ENCODE results near the gene PLSCR1.

The PLSCR1 gene

GRCh38 chr3:146561879-146562278 lies 17.5 kb upstream of the PLSCR1 start:
- peaks cover 3% of the 10 kb centered on the region for H3K36me3 Mint-ChIP-seq (ENCODE audit: insufficient read depth)
- H3K4me1 Mint-ChIP-seq, result no peaks in the 10 kb centered on the region
- no peak overlapping the region for H3K27ac Mint-ChIP-seq (ENCODE audit: low read depth)
- ATAC-seq (replicated peaks; ENCODE audit: extremely low read depth, poor library complexity, severe bottlenecking) (no peak), DNase-seq (ENCODE audit: low spot score in 2 of 2) (no peak)
- no peaks in the 10 kb centered on the region for H3K9me3 Mint-ChIP-seq
- H3K4me3 Mint-ChIP-seq, result no peak overlapping the region
- no peaks in the 10 kb centered on the region for H3K27me3 Mint-ChIP-seq

- Mint-ChIP-seq H3K27me3 (no peaks in the 10 kb centered on the region), H3K4me1 (no peaks in the 10 kb centered on the region), H3K36me3 (ENCODE audit: insufficient read depth) (peaks cover 3% of the 10 kb centered on the region), H3K4me3 (no peak overlapping the region), H3K9me3 (no peaks in the 10 kb centered on the region), H3K27ac (ENCODE audit: low read depth) (no peak overlapping the region)
- DNase-seq (ENCODE audit: low spot score in 2 of 2) (no peak), ATAC-seq (replicated peaks; ENCODE audit: extremely low read depth, poor library complexity, severe bottlenecking) (no peak)
These were observed 17.1 kb upstream of the PLSCR1 start for GRCh38 chr3:146561463-146561862.

- no peak overlapping the region for H3K4me3 Mint-ChIP-seq
- no peaks in the 10 kb centered on the region for H3K9me3 Mint-ChIP-seq
- no peak overlapping the region for H3K27ac Mint-ChIP-seq (ENCODE audit: low read depth)
- no peaks in the 10 kb centered on the region for H3K27me3 Mint-ChIP-seq
- DNase-seq (ENCODE audit: low spot score in 2 of 2), result no peak
- peaks cover 3% of the 10 kb centered on the region for H3K36me3 Mint-ChIP-seq (ENCODE audit: insufficient read depth)
- H3K4me1 Mint-ChIP-seq, result no peaks in the 10 kb centered on the region
- no peak for ATAC-seq (replicated peaks; ENCODE audit: extremely low read depth, poor library complexity, severe bottlenecking)
These were observed 16.3 kb upstream of the PLSCR1 start for GRCh38 chr3:146560678-146561077.

- no peak overlapping the region for H3K27ac Mint-ChIP-seq (ENCODE audit: low read depth)
- H3K36me3 Mint-ChIP-seq (ENCODE audit: insufficient read depth), result peaks cover 1% of the 10 kb centered on the region
- no peak for ATAC-seq (replicated peaks; ENCODE audit: extremely low read depth, poor library complexity, severe bottlenecking)
- peaks cover 2% of the 10 kb centered on the region for H3K4me1 Mint-ChIP-seq
- DNase-seq (ENCODE audit: low spot score in 2 of 2), result no peak
- no peaks in the 10 kb centered on the region for H3K27me3 Mint-ChIP-seq
- no peak overlapping the region for H3K4me3 Mint-ChIP-seq
- no peaks in the 10 kb centered on the region for H3K9me3 Mint-ChIP-seq
These were observed 15.0 kb upstream of the PLSCR1 start for GRCh38 chr3:146559388-146559787.

GRCh38 chr3:146558781-146559180 lies 14.4 kb upstream of the PLSCR1 start:
- H3K27ac Mint-ChIP-seq (ENCODE audit: low read depth), result no peak overlapping the region
- no peaks in the 10 kb centered on the region for H3K27me3 Mint-ChIP-seq
- no peaks in the 10 kb centered on the region for H3K9me3 Mint-ChIP-seq
- H3K36me3 Mint-ChIP-seq (ENCODE audit: insufficient read depth), result no peaks in the 10 kb centered on the region
- H3K4me3 Mint-ChIP-seq, result no peak overlapping the region
- no peak for ATAC-seq (replicated peaks; ENCODE audit: extremely low read depth, poor library complexity, severe bottlenecking)
- no peak for DNase-seq (ENCODE audit: low spot score in 2 of 2)
- H3K4me1 Mint-ChIP-seq, result peaks cover 8% of the 10 kb centered on the region

- H3K27me3 Mint-ChIP-seq, result no peaks in the 10 kb centered on the region
- no peaks in the 10 kb centered on the region for H3K36me3 Mint-ChIP-seq (ENCODE audit: insufficient read depth)
- peaks cover 10% of the 10 kb centered on the region for H3K4me1 Mint-ChIP-seq
- H3K9me3 Mint-ChIP-seq, result no peaks in the 10 kb centered on the region
- DNase-seq (ENCODE audit: low spot score in 2 of 2), result no peak
- no peak for ATAC-seq (replicated peaks; ENCODE audit: extremely low read depth, poor library complexity, severe bottlenecking)
- no peak overlapping the region for H3K4me3 Mint-ChIP-seq
- no peak overlapping the region for H3K27ac Mint-ChIP-seq (ENCODE audit: low read depth)
These were observed 13.3 kb upstream of the PLSCR1 start for GRCh38 chr3:146557745-146558144.

- Mint-ChIP-seq H3K4me1 (peaks cover 19% of the 10 kb centered on the region), H3K36me3 (ENCODE audit: insufficient read depth) (no peaks in the 10 kb centered on the region), H3K4me3 (no peak overlapping the region), H3K9me3 (no peaks in the 10 kb centered on the region), H3K27me3 (no peaks in the 10 kb centered on the region), H3K27ac (ENCODE audit: low read depth) (no peak overlapping the region)
- DNase-seq (ENCODE audit: low spot score in 2 of 2), result no peak
- no peak for ATAC-seq (replicated peaks; ENCODE audit: extremely low read depth, poor library complexity, severe bottlenecking)
These were observed 10.9 kb upstream of the PLSCR1 start for GRCh38 chr3:146555311-146555710.

- Mint-ChIP-seq H3K4me3 (no peak overlapping the region), H3K36me3 (ENCODE audit: insufficient read depth) (no peaks in the 10 kb centered on the region), H3K4me1 (peaks cover 28% of the 10 kb centered on the region), H3K27ac (ENCODE audit: low read depth) (no peak overlapping the region), H3K27me3 (no peaks in the 10 kb centered on the region), H3K9me3 (no peaks in the 10 kb centered on the region)
- ATAC-seq (replicated peaks; ENCODE audit: extremely low read depth, poor library complexity, severe bottlenecking) (peak; percentile 59), DNase-seq (ENCODE audit: low spot score in 2 of 2) (no peak)
These were observed 9.8 kb upstream of the PLSCR1 start for GRCh38 chr3:146554151-146554760.

GRCh38 chr3:146550743-146551510 lies 6.5 kb upstream of the PLSCR1 start:
- Mint-ChIP-seq H3K4me1 (peaks cover 43% of the 10 kb centered on the region), H3K4me3 (peak overlapping the region; percentile 28), H3K27me3 (no peaks in the 10 kb centered on the region), H3K27ac (ENCODE audit: low read depth) (peak overlapping the region; percentile 35), H3K9me3 (no peaks in the 10 kb centered on the region), H3K36me3 (ENCODE audit: insufficient read depth) (no peaks in the 10 kb centered on the region)
- ATAC-seq (replicated peaks; ENCODE audit: extremely low read depth, poor library complexity, severe bottlenecking), result no peak
- no peak for DNase-seq (ENCODE audit: low spot score in 2 of 2)

- peak overlapping the region; percentile 28 for H3K4me3 Mint-ChIP-seq
- ATAC-seq (replicated peaks; ENCODE audit: extremely low read depth, poor library complexity, severe bottlenecking) (no peak), DNase-seq (ENCODE audit: low spot score in 2 of 2) (no peak)
- H3K4me1 Mint-ChIP-seq, result peaks cover 43% of the 10 kb centered on the region
- no peaks in the 10 kb centered on the region for H3K27me3 Mint-ChIP-seq
- H3K36me3 Mint-ChIP-seq (ENCODE audit: insufficient read depth), result peaks cover 2% of the 10 kb centered on the region
- H3K9me3 Mint-ChIP-seq, result no peaks in the 10 kb centered on the region
- peak overlapping the region; percentile 35 for H3K27ac Mint-ChIP-seq (ENCODE audit: low read depth)
These were observed 5.7 kb upstream of the PLSCR1 start for GRCh38 chr3:146550070-146550615.

GRCh38 chr3:146547235-146547835 lies 2.9 kb upstream of the PLSCR1 start:
- H3K4me3 Mint-ChIP-seq, result no peak overlapping the region

GRCh38 chr3:146546366-146546965 lies 2.1 kb upstream of the PLSCR1 start:
- no peaks in the 10 kb centered on the region for H3K9me3 Mint-ChIP-seq
- no peak overlapping the region for H3K27ac Mint-ChIP-seq (ENCODE audit: low read depth)
- DNase-seq (ENCODE audit: low spot score in 2 of 2), result no peak
- ATAC-seq (replicated peaks; ENCODE audit: extremely low read depth, poor library complexity, severe bottlenecking), result no peak
- peaks cover 63% of the 10 kb centered on the region for H3K4me1 Mint-ChIP-seq
- H3K36me3 Mint-ChIP-seq (ENCODE audit: insufficient read depth), result peaks cover 7% of the 10 kb centered on the region
- no peak overlapping the region for H3K4me3 Mint-ChIP-seq
- H3K27me3 Mint-ChIP-seq, result no peaks in the 10 kb centered on the region

More at GRCh38 chr3:146547235-146547835, 2.9 kb upstream of the PLSCR1 start:
- Mint-ChIP-seq H3K36me3 (ENCODE audit: insufficient read depth) (peaks cover 5% of the 10 kb centered on the region), H3K27me3 (no peaks in the 10 kb centered on the region), H3K27ac (ENCODE audit: low read depth) (no peak overlapping the region), H3K4me1 (peaks cover 55% of the 10 kb centered on the region), H3K9me3 (no peaks in the 10 kb centered on the region)
- no peak for ATAC-seq (replicated peaks; ENCODE audit: extremely low read depth, poor library complexity, severe bottlenecking)
- no peak for DNase-seq (ENCODE audit: low spot score in 2 of 2)

Data from central memory CD8-positive, alpha-beta T cell (primary cell).